B cell (primary cell): ENCODE data around the gene TBR1.

Source experiments
- CTCF ChIP-seq: fragments of 200-600 bp; IDR thresholded peaks from one replicate; pipeline ENCODE4 v1.8.0; 2022; ENCODE audit warnings: antibody characterized with exemption, mild to moderate bottlenecking
- EZH2 ChIP-seq: IDR thresholded peaks from 2 replicates; pipeline ENCODE4 v1.6.1; 2012; ENCODE audit warnings: borderline replicate concordance, low read depth, mild to moderate bottlenecking, moderate library complexity, low read length; ENCODE audit not compliant: insufficient read depth, poor library complexity, severe bottlenecking

- TF ChIP-seq CTCF (no peak), EZH2 (no peak)
These were observed 20.3 kb downstream of the TBR1 start for GRCh38 chr2:161436411-161436810.
